Stimulated activated CD8-positive, alpha-beta memory T cell treated with anti-CD3 and anti-CD28 coated beads, Interleukin-15, amount 100 ng/mL, for 24 hours (primary cell): ENCODE measurements around the gene CXCL5.
"Not testable (repeated sequence)": the region's sequence is repeated elsewhere in the genome, so short reads cannot be mapped to it uniquely, and the experiment has no call there.

Source experiments
- DNase-seq: peaks from one replicate; pipeline ENCODE4 v3.0.0-alpha.2; 2020; ENCODE audit warnings: low read depth

CXCL5 gene

GRCh38 chr4:74015126-74015780, 16.8 kb upstream of the CXCL5 start:
- no peak for DNase-seq

GRCh38 chr4:74014332-74014731, 15.9 kb upstream of the CXCL5 start:
- no peak for DNase-seq

DNA sequence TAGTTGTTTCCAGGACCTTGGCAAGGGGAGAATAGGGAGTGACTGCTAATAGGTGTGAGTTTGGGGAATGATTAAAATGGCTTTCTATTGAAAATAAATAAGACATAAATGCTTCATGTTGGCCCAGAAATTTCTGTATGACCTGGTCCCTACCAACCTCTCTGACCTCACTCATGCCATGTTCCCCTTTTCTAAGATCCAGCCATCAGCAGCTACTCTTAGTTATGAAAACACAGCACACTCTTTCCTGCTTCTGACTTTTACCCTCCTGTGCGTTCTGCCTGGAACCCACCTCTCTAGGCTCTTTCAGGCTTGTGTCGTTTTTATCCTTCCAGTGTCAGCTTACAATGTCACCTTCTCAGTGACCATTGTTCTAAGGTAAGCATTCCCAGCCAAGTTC, 14.8 kb upstream of the CXCL5 start:
- DNase-seq, result no peak

GRCh38 chr4:74012130-74012529, 13.7 kb upstream of the CXCL5 start:
- no peak for DNase-seq

GRCh38 chr4:74009307-74009706, 10.8 kb upstream of the CXCL5 start:
- DNase-seq, result no peak

GRCh38 chr4:74006009-74006476, 7.6 kb upstream of the CXCL5 start:
- DNase-seq, result no peak

DNA sequence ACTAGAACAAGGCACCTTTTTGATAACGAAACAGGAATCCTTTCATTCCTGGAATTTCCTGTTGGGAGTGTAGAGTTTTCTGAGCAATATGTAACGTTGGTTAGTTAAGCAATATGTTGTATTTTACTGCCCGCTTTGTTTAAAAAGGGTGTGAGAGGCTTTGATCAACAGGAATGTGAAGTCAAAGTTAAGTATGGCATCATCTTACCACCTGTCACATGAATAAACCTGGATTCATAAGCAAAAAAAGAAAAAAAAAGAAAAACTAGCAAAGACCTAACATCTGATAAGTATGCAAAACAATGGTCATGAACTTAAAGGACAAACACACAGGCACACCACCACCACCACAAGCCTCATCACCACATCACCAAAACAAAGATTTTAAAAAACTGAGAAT, 7.1 kb upstream of the CXCL5 start:
- DNase-seq, result no peak

GRCh38 chr4:74004668-74005067, 6.2 kb upstream of the CXCL5 start:
- no peak for DNase-seq

DNA sequence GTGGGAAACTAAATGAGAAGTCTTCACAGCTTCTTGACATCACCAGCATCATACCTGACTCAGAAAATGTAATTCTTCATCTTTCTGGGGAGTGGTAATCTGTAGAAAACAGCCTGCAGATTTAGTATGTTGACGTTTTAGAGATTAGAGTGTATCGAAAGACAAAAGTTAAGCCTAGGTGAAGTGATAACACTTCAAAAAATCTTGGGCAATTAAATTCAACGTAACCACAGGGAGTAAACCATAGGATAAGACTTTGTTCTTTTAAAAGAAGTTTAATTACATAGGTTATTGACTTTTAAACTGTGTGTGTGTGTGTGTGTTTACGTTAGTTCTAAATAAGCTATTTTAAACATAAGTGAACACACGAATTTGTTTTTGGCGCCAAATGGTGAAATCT, 1.8 kb upstream of the CXCL5 start:
- no peak for DNase-seq

GRCh38 chr4:73992050-73992449, 6.4 kb downstream of the CXCL5 start:
- no peak for DNase-seq

GRCh38 chr4:73991742-73992000, 6.8 kb downstream of the CXCL5 start:
- no peak for DNase-seq

DNA sequence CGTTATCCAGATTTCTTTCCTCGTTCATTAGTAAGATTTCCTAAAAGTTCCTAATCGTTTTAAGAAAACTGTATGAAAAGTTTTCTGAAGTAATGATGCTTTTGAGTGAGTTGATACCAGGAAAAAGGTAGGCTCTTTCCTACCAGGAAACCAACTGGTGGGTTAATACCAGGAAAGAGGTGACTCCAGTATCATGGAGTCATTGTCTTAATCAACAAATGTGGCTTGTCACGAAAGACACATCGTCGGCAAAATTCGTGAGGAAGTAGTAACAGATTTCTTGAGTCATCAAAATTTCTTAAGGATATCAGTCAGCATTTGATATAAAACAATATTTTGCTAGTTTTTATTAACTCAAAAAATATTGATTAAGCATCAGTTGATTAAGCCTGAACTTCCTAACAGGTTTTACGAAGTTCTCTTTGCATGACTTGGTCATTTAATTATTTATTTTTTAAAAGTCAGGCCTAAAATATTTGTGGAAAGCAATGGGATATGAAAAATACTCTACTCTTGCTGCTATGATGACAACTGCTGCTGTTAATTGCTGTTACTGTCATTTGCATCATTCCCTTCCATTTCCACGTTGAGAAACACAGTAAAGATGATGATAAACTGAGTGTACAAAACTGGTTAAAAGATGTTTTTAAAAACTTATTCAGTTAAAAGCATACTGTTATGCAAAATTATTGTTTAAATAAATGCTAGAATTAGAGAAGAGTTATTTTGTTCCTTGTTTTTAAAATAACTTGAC, 7.3 kb downstream of the CXCL5 start:
- no peak for DNase-seq

DNA sequence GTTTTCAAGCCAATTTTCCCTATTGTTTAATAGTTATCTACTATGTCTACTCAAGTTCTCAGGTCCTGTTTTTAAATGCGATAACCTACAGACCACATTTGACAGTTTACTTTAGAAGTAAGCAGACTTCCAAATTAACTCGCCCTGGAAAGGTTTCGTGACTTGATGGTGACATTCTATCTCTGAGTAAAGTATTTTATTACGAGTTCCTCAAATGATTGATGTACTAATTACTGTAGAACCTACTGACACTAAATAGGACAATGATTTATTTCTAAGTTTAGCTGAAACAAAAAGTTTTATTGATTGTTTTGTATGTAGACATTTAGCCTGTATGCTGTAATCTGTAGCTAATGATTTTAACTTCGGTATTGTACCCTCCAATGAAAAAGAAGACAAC, 8.5 kb downstream of the CXCL5 start:
- no peak for DNase-seq

GRCh38 chr4:73989031-73989430, 9.4 kb downstream of the CXCL5 start:
- no peak for DNase-seq

GRCh38 chr4:73988061-73988460, 10.4 kb downstream of the CXCL5 start, which contains the start of gene PPBP:
Gene PPBP, minus strand, starts transcription at chr4:73988190. Its CDS starts 87 bp downstream, at chr4:73988103.
- no peak for DNase-seq

DNA sequence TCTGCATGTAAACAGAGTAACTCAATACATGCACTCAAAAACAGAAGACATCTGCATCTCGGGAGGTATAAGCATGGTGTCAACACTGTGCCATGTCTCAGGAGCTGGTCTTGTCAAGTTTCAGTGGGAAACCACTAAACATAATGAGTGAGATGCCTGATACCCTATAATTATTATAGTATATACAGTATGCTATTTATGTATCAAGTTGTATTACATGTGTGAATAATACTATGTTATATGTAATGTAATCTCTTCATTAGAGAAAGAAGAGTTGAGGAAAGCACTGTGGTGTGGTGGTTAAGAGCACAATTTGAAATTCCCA, 13.0 kb downstream of the CXCL5 start:
- DNase-seq, result no peak

GRCh38 chr4:73984736-73985527, 13.5 kb downstream of the CXCL5 start:
- no peak for DNase-seq

DNA sequence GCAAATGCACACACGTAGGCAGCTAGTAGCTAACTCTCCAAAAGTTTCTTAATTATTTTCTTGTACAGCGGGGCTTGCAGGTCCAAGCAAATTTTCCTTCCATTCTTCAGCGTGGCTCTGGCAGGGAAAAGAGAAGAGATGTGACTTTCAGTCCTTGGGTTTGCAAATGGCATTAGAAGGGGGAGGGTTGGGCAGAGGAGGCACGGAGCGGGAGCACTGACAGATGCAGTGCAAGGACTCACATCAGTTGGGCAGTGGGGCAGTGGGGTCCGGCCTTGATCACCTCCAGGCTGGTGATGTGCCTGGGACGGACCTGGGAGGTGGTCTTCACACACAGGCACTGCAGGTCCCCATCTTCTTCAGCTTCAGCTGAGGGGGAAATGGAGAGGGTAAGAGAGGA, 17.3 kb downstream of the CXCL5 start:
- not testable (repeated sequence) for DNase-seq

- no peak for DNase-seq
Observed at GRCh38 chr4:73979407-73979957, 19.0 kb downstream of the CXCL5 start.

DNA sequence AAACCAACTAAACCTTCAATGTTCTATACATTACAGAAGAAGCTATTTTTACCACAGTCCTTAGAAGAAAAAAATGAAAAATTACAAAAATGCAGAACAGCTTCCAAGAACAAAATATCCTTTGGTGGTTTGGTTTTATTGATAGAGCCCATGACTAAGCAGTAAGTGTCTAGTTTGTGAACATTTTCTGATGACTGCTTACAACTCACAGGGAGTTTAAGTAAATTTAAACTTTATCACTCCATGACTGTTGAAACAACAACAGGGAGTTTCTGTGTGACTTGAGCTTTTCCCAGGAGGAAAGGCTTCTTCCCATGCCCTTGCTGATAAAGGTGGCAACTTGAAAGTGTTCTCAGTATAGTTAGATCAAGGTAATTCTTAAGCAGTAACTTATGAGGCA, 19.6 kb downstream of the CXCL5 start:
- no peak for DNase-seq

- DNase-seq, result no peak
Observed at GRCh38 chr4:73976716-73977115, 21.8 kb downstream of the CXCL5 start.

DNA sequence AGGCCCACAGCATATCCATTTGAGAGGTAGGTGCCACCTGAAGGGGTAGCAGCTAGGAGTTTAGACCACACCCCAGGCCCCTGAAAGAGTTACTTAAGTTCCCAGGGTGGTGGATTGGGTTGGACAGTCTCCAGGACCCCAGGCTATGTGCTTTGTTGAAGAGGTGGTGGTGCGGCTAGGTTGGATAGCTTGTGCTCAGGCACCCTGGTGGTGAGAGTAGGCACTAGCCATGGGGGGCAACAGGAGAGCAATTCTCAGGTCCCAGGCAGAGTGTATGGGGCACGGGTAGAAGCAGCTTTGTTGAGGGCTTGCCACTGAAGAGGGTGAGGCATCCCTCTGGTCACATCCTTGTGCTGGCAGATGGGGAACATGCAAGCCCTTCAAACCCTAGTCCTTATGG, 22.3 kb downstream of the CXCL5 start:
- no peak for DNase-seq

GRCh38 chr4:73974352-73974751, 24.1 kb downstream of the CXCL5 start:
- no peak for DNase-seq
